Ovary (tissue), 9 donors: ENCODE results near the gene CCSER2. TPM values are rescaled to one million over a fixed set of nuclear protein-coding genes. Genes with fewer than 3 reads are reported as not detected.

Experiments used
- DNase-seq, 5 donors: peaks; one replicate each; pipeline ENCODE4 v3.0.0-alpha.2; 2019 to 2020
- H3K27ac ChIP-seq, 2 donors: fragments of 200-600 bp; one replicate each; pipeline versions ENCODE4 v1.5.1 to v1.8.0; 2019 to 2022
- H3K27me3 ChIP-seq: fragments of 200-600 bp; one replicate; pipeline ENCODE4 v1.8.0; 2022
- H3K36me3 ChIP-seq: fragments of 200-600 bp; sonication (generic); one replicate; pipeline ENCODE4 v1.5.1; 2019
- H3K4me1 ChIP-seq: one replicate; pipeline ENCODE4 v1.8.1; 2013; ENCODE audit warnings: mild to moderate bottlenecking, moderate library complexity; ENCODE audit not compliant: insufficient read depth
- H3K4me3 ChIP-seq: fragments of 200-600 bp; sonication (generic); one replicate; pipeline ENCODE4 v1.5.1; 2017
- H3K9me3 ChIP-seq, 2 donors: fragments of 200-600 bp in 1 of 2; sonication (generic) in 1 of 2; one replicate each; pipeline versions ENCODE4 v1.5.1 to v1.8.1; 2013 to 2019; ENCODE audit warnings: mild to moderate bottlenecking in 1 of 2, moderate library complexity in 1 of 2
- EP300 ChIP-seq: sonication (generic); formaldehyde crosslinking; IDR thresholded peaks from one replicate; pipeline ENCODE4 v1.6.1; 2017; ENCODE audit warnings: antibody characterized with exemption
- POLR2A ChIP-seq: fragments of 450-650 bp; IDR thresholded peaks from one replicate; pipeline ENCODE4 v1.6.1; 2017; ENCODE audit warnings: antibody characterized with exemption, mild to moderate bottlenecking, moderate library complexity
- WGBS, 3 donors: extraction: QIAGEN DNeasy Blood & Tissue Kit in 1 of 3; methylation state at CpG; one replicate each; pipeline versions ENCODE4 v1.1.5 to v1.1.7; 2013 to 2017; 5-methylcytosine and 5-hydroxymethylcytosine counted together
- intact Hi-C, 4 donors: fragments of 100-400 bp; cut with DNase I; formaldehyde crosslinking; loops; one replicate each; pipeline versions ENCODE4 v1.11.0 to v1.15.1; 2022 to 2023
- polyA plus RNA-seq, 2 donors: library from polyadenylated mRNA; stranded (reverse); fragments of 200-250 nt in 1 of 2; fragments of 350-450 nt in 1 of 2; fragmentation: Illumina TruSeq in 1 of 2; extraction: RNeasy Lipid Tissue Mini Kit (QIAGEN cat#74804) in 1 of 2; gene quantifications; one replicate each; pipeline ENCODE4 v1.2.3, GENCODE V29; 2013 to 2014
- total RNA-seq, 7 donors: library from RNA; depleted of rRNA in 2 of 7; stranded (reverse); fragments of >200 nt in 2 of 7; fragmentation: NEBNext Ultra II Directional in 3 of 7; extraction: Animal tissue kit (Norgen Biotek cat#: 25700) in 3 of 7; gene quantifications; one replicate each; pipeline versions ENCODE4 v1.1.0 to v1.2.4, GENCODE V29; 2016 to 2023
- TF ChIP-seq, protein P1 (sequence below), 3 donors: fragments of 450-650 bp in 2 of 3; fragments of 200-600 bp in 1 of 3; IDR thresholded peaks; one replicate each; pipeline versions ENCODE4 v1.5.1 to v1.8.0; 2016 to 2022; ENCODE audit warnings: antibody characterized with exemption in 3 of 3, mild to moderate bottlenecking in 1 of 3
- donor health status: DM: no; HTN: no; CAD: no; lungs with moderate emphysema.
- donor health status: DM: no; HTN: no; CAD: no.
- donor health status: Bipolar disorder and iron deficiency.
- donor health status: DM: yes; HTN: yes; CAD: no.
- donor health status: DM: no; HTN: no; CAD: no.
- donor health status: DM: yes; HTN: yes; CAD: no.

Gene CCSER2
- total and polyA plus RNA-seq, 9 donors, result 12.2 to 86.3 (median 50.7) TPM

DNA sequence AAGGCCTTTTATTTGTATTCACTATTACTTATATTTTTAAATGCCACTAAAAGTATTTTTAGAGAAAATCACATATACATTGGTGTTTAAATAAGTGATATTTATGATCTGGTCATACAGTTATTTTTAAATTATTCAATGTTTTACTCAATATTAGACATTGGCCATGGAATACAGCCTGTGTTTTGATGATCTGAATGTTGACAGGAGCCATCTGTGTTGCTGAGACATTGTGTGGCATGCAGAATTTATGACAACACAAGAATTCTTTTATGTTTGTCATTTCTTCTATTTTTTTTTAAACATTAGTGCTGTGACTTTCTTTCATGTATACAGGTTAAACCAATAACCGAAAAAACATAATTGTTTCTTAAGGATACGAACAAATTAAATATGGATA lies 156.2 kb downstream of the CCSER2 start:
- Histone ChIP-seq H3K36me3 (no peaks in the 10 kb centered on the region), H3K27me3 (no peaks in the 10 kb centered on the region), H3K4me1 (no peaks in the 10 kb centered on the region), H3K4me3 (no peak overlapping the region), H3K9me3 (no peaks in the 10 kb centered on the region), H3K27ac (no peak overlapping the region)
- DNase-seq, result no peak
- TF ChIP-seq EP300 (no peak), POLR2A (no peak)
- TF ChIP-seq, protein P1, sequence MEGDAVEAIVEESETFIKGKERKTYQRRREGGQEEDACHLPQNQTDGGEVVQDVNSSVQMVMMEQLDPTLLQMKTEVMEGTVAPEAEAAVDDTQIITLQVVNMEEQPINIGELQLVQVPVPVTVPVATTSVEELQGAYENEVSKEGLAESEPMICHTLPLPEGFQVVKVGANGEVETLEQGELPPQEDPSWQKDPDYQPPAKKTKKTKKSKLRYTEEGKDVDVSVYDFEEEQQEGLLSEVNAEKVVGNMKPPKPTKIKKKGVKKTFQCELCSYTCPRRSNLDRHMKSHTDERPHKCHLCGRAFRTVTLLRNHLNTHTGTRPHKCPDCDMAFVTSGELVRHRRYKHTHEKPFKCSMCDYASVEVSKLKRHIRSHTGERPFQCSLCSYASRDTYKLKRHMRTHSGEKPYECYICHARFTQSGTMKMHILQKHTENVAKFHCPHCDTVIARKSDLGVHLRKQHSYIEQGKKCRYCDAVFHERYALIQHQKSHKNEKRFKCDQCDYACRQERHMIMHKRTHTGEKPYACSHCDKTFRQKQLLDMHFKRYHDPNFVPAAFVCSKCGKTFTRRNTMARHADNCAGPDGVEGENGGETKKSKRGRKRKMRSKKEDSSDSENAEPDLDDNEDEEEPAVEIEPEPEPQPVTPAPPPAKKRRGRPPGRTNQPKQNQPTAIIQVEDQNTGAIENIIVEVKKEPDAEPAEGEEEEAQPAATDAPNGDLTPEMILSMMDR (IDR thresholded peaks at IDR 0.05), result no peak
- WGBS, 3 donors, result 98% methylated on average over 2 of the region's 2 CpGs
- intact Hi-C loops, result no loop called here

DNA sequence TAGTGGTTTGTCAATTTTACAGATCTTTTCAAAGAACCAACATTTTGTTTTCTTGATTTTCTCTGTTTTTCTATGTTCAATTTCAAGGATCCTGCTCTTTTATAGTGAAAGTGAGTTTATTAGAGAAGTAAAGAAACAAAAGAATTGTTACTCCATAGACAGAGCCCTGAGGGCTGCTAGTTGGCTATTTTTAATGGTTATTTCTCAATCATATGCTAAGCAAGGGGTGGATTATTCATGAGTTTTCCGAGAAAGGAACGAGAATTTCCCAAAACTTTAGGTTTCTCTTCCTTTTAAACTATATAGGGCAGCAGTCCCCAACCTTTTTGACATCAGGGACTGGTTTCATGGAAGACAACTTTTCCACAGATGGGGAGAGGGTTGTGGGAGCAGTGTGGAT lies 165.0 kb downstream of the CCSER2 start:
- Histone ChIP-seq H3K4me1 (no peaks in the 10 kb centered on the region), H3K27me3 (no peaks in the 10 kb centered on the region), H3K36me3 (no peaks in the 10 kb centered on the region), H3K4me3 (no peak overlapping the region), H3K9me3 (peaks cover 0 to 3% of the 10 kb centered on the region in 2 donors), H3K27ac (no peak overlapping the region)
- intact Hi-C loops, result no loop called here
- 94 to 98% (median 95%) methylated on average over 2 of the region's 2 CpGs for WGBS, 3 donors
- TF ChIP-seq, protein P1 (IDR thresholded peaks at IDR 0.05), result no peak
- no peak for TF ChIP-seq EP300
- no peak for TF ChIP-seq POLR2A
- DNase-seq, result no peak

- WGBS, 3 donors, result 89 to 92% (median 92%) methylated on average over 9 of the region's 9 CpGs
- TF ChIP-seq, protein P1 (IDR thresholded peaks at IDR 0.05), result no peak
- no peak for TF ChIP-seq POLR2A
- TF ChIP-seq EP300, result no peak
- H3K4me1 ChIP-seq, result no peaks in the 10 kb centered on the region
- H3K36me3 ChIP-seq, result no peaks in the 10 kb centered on the region
- H3K27ac ChIP-seq, result no peak overlapping the region
- H3K4me3 ChIP-seq, result no peak overlapping the region
- intact Hi-C loops, result no loop called here
- peaks cover 0 to 3% of the 10 kb centered on the region in 2 donors for H3K9me3 ChIP-seq
- no peak for DNase-seq
- no peaks in the 10 kb centered on the region for H3K27me3 ChIP-seq
Measured at GRCh38 chr10:84493951-84494848, 165.8 kb downstream of the CCSER2 start.

- intact Hi-C loops, result no loop called here
- no peak overlapping the region for H3K4me3 ChIP-seq
- H3K9me3 ChIP-seq, result peaks cover 0 to 3% of the 10 kb centered on the region in 2 donors
- no peak overlapping the region for H3K27ac ChIP-seq
- DNase-seq, result no peak
- no peaks in the 10 kb centered on the region for H3K27me3 ChIP-seq
- peaks cover 1% of the 10 kb centered on the region for H3K4me1 ChIP-seq
- H3K36me3 ChIP-seq, result no peaks in the 10 kb centered on the region
- TF ChIP-seq, protein P1 (IDR thresholded peaks at IDR 0.05), result no peak
- TF ChIP-seq POLR2A, result no peak
- TF ChIP-seq EP300, result no peak
Measured at GRCh38 chr10:84494849-84495180, 166.4 kb downstream of the CCSER2 start.
